Astrocyte (in vitro differentiated cells and primary cell): Measurements from ENCODE around the gene SCAP.

Experiments used
- EZH2 ChIP-seq: IDR thresholded peaks from 2 replicates; pipeline ENCODE4 v1.6.1; 2012; ENCODE audit warnings: mild to moderate bottlenecking, low read length, inconsistent platforms; ENCODE audit not compliant: insufficient read depth
- TF ChIP-seq, protein P1 (sequence below): IDR thresholded peaks from 2 replicates; pipeline ENCODE4 v1.5.1; 2011; ENCODE audit warnings: low read depth, mild to moderate bottlenecking, inconsistent platforms, low read length, moderate library complexity; ENCODE audit not compliant: insufficient read depth

DNA sequence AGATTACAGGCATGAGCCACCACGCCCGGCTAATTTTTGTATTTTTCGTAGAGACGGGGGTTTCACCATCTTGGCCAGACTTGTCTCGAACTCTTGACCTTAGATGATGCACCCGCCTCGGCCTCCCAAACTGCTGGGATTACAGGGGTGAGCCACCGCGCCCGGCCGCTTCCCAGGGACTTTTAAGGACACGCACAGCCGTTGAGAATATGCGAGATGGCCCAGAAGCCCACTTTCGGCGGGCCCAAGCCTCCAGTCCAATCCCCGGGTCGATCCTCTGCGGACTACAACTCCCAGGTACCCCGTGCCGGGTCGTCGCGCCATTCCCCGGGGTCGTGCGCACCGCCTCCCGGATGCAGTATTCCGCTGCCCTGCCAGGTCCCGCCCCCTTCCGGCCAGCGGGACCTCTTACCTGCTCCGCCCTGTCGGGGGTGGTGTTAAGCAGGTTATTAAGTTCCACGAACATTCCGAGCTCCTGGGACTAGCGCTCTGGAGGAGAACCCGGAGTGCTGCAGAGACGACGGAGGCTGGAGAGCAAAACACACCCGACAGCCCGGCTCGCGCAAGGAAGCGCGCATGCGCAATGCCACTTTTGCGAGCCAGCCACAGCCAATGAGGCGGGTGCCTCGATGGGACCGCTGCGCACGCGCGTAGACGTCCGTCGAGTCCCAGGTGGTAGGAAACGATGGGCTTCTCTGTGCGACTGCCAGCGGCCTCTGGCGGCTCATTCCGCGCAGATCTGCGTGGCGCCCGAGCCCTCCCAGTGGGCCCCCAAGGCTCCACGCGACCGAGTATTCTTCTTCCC is 37.6 kb upstream of the SCAP start, which contains the start of gene ELP6:
- TF ChIP-seq, protein P1, sequence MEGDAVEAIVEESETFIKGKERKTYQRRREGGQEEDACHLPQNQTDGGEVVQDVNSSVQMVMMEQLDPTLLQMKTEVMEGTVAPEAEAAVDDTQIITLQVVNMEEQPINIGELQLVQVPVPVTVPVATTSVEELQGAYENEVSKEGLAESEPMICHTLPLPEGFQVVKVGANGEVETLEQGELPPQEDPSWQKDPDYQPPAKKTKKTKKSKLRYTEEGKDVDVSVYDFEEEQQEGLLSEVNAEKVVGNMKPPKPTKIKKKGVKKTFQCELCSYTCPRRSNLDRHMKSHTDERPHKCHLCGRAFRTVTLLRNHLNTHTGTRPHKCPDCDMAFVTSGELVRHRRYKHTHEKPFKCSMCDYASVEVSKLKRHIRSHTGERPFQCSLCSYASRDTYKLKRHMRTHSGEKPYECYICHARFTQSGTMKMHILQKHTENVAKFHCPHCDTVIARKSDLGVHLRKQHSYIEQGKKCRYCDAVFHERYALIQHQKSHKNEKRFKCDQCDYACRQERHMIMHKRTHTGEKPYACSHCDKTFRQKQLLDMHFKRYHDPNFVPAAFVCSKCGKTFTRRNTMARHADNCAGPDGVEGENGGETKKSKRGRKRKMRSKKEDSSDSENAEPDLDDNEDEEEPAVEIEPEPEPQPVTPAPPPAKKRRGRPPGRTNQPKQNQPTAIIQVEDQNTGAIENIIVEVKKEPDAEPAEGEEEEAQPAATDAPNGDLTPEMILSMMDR: peak; percentile 16
- no peak for TF ChIP-seq EZH2
